Central memory CD8-positive, alpha-beta T cell (primary cell): ENCODE data around the gene PRSS38.

Experiments used
- ATAC-seq: fragments of 150-1000 bp; cut with Tn5 transposase; replicated peaks from 2 replicates; pipeline ENCODE4 v1.10.0; 2022; ENCODE audit warnings: mild to moderate bottlenecking, moderate FRiP score, moderate number of reproducible peaks; ENCODE audit not compliant: poor library complexity, severe bottlenecking; ENCODE audit errors: extremely low read depth
- DNase-seq, 2 donors: peaks; one replicate each; pipeline ENCODE4 v3.0.0; 2021; ENCODE audit warnings: low spot score in 2 of 2
- H3K27ac Mint-ChIP-seq: one replicate; pipeline ENCODE4 v1.8.0; 2022; ENCODE audit warnings: low read depth, mild to moderate bottlenecking, moderate library complexity, mixed read lengths
- H3K27me3 Mint-ChIP-seq: one replicate; pipeline ENCODE4 v1.8.0; 2022; ENCODE audit warnings: mixed read lengths
- H3K36me3 Mint-ChIP-seq: one replicate; pipeline ENCODE4 v1.8.0; 2022; ENCODE audit warnings: mild to moderate bottlenecking, moderate library complexity, mixed read lengths; ENCODE audit not compliant: insufficient read depth
- H3K4me1 Mint-ChIP-seq: one replicate; pipeline ENCODE4 v1.8.0; 2022; ENCODE audit warnings: mixed read lengths
- H3K4me3 Mint-ChIP-seq: one replicate; pipeline ENCODE4 v1.8.0; 2022; ENCODE audit warnings: mild to moderate bottlenecking, moderate library complexity, mixed read lengths
- H3K9me3 Mint-ChIP-seq: one replicate; pipeline ENCODE4 v1.8.0; 2022; ENCODE audit warnings: mixed read lengths

PRSS38 gene

GRCh38 chr1:227889047-227889862 lies 73.8 kb downstream of the PRSS38 start:
- Mint-ChIP-seq H3K27ac (no peak overlapping the region), H3K4me1 (peaks cover 10% of the 10 kb centered on the region), H3K27me3 (no peaks in the 10 kb centered on the region), H3K9me3 (no peaks in the 10 kb centered on the region), H3K4me3 (no peak overlapping the region), H3K36me3 (peaks cover 3% of the 10 kb centered on the region)
- DNase-seq (peak in 1 of 2 donors; percentile 11), ATAC-seq (no peak)

- Mint-ChIP-seq H3K27ac (no peak overlapping the region), H3K36me3 (peaks cover 3% of the 10 kb centered on the region), H3K27me3 (no peaks in the 10 kb centered on the region), H3K4me3 (no peak overlapping the region), H3K9me3 (no peaks in the 10 kb centered on the region), H3K4me1 (peaks cover 10% of the 10 kb centered on the region)
- DNase-seq (no peak), ATAC-seq (no peak)
These were observed 74.5 kb downstream of the PRSS38 start for GRCh38 chr1:227889863-227890405.

DNA sequence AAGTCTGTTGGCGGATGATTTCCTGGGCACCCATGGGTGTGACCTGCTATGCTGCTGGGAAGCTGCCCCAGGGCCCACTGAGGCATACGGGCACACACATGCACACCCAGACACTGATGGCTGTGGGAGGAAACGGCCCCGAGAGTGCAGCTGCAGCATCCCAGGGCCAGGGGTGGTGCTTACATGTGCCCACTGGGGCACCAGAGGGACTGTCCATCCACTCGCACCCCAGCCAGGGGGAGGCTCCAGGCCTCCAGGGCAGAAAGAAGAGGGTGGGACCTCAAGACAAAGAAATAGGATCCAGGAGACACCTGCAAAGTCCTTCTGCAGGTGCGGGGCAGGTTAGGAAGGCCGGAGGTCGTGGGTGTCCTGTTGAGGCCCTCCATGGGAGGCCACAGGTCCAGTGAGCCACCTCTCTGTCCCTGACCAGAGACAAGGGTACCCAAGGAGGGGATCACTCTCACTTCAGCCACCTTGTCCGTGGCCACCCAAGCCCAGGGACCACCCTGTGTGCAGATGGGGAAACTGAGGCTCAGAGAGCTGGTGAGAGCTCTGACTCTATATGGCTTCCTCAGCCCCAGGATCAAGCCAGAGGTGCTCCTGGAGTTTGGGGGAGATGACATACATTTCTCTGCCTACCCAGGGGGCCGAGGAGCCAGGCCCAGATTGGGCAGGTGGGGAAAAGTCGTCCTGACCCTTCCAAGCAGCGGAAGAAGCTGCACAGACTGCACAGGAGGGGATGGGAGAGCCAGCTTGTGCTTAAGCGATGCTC lies 75.2 kb downstream of the PRSS38 start:
- Mint-ChIP-seq H3K27ac (no peak overlapping the region), H3K4me3 (no peak overlapping the region), H3K4me1 (peaks cover 4% of the 10 kb centered on the region), H3K36me3 (peaks cover 3% of the 10 kb centered on the region), H3K27me3 (no peaks in the 10 kb centered on the region), H3K9me3 (no peaks in the 10 kb centered on the region)
- ATAC-seq (no peak), DNase-seq (no peak)

- ATAC-seq (no peak), DNase-seq (peak in 1 of 2 donors; percentile 7)
- Mint-ChIP-seq H3K27ac (no peak overlapping the region), H3K36me3 (peaks cover 3% of the 10 kb centered on the region), H3K9me3 (no peaks in the 10 kb centered on the region), H3K4me3 (no peak overlapping the region), H3K27me3 (no peaks in the 10 kb centered on the region), H3K4me1 (no peaks in the 10 kb centered on the region)
These were observed 75.9 kb downstream of the PRSS38 start for GRCh38 chr1:227891223-227891954.

GRCh38 chr1:227891955-227892488 lies 76.5 kb downstream of the PRSS38 start:
- peaks cover 3% of the 10 kb centered on the region for H3K36me3 Mint-ChIP-seq
- no peak overlapping the region for H3K4me3 Mint-ChIP-seq
- no peaks in the 10 kb centered on the region for H3K4me1 Mint-ChIP-seq
- no peak overlapping the region for H3K27ac Mint-ChIP-seq
- H3K27me3 Mint-ChIP-seq = no peaks in the 10 kb centered on the region
- DNase-seq (no peak), ATAC-seq (no peak)
- H3K9me3 Mint-ChIP-seq = no peaks in the 10 kb centered on the region

GRCh38 chr1:227892489-227893299 lies 77.2 kb downstream of the PRSS38 start:
- no peak for ATAC-seq
- H3K4me1 Mint-ChIP-seq = no peaks in the 10 kb centered on the region
- H3K9me3 Mint-ChIP-seq = no peaks in the 10 kb centered on the region
- H3K27ac Mint-ChIP-seq = no peak overlapping the region
- no peak for DNase-seq
- no peaks in the 10 kb centered on the region for H3K27me3 Mint-ChIP-seq
- no peak overlapping the region for H3K4me3 Mint-ChIP-seq
- H3K36me3 Mint-ChIP-seq = peaks cover 3% of the 10 kb centered on the region

- Mint-ChIP-seq H3K36me3 (no peaks in the 10 kb centered on the region), H3K4me1 (peaks cover 3% of the 10 kb centered on the region), H3K27me3 (no peaks in the 10 kb centered on the region), H3K4me3 (no peak overlapping the region), H3K27ac (no peak overlapping the region), H3K9me3 (no peaks in the 10 kb centered on the region)
- DNase-seq (peak in 1 of 2 donors; percentile 7), ATAC-seq (no peak)
These were observed 77.9 kb downstream of the PRSS38 start for GRCh38 chr1:227893300-227893948.

GRCh38 chr1:227893949-227894721 lies 78.7 kb downstream of the PRSS38 start:
- no peak overlapping the region for H3K27ac Mint-ChIP-seq
- DNase-seq (peak in 1 of 2 donors; percentile 8), ATAC-seq (no peak)
- peaks cover 9% of the 10 kb centered on the region for H3K4me1 Mint-ChIP-seq
- no peaks in the 10 kb centered on the region for H3K27me3 Mint-ChIP-seq
- no peaks in the 10 kb centered on the region for H3K9me3 Mint-ChIP-seq
- no peaks in the 10 kb centered on the region for H3K36me3 Mint-ChIP-seq
- H3K4me3 Mint-ChIP-seq = no peak overlapping the region

DNA sequence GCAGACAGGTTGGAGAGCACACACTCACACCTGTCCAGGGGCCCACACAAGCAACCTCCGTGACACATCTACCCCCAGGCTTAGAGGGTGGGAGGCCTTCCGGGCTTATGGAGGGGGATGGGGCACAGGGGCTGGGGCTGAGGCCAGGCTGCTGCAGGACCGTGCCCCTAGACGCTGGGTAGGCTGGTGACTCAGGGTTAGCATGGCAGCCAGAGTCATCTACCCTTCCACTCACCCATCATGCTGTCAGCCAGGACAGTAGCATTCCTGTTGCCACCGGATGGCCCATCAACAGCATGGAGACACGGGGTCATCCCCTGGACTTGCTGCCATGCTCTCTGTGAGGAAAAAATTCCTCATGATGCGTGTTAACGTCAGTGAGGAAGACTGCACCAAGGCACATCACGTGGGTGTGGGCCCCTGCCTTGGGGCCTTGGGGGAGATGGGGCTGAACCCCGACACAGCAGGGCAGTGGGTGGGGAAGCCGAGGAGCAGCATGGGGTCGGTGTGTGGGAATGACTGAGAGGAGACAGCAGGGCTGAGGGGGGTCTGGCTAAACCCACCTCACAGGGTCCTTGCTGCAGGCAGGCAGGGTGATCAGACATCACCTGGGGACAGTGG lies 79.5 kb downstream of the PRSS38 start:
- Mint-ChIP-seq H3K27me3 (no peaks in the 10 kb centered on the region), H3K4me1 (peaks cover 9% of the 10 kb centered on the region), H3K9me3 (no peaks in the 10 kb centered on the region), H3K4me3 (no peak overlapping the region), H3K27ac (no peak overlapping the region), H3K36me3 (no peaks in the 10 kb centered on the region)
- ATAC-seq = no peak
- DNase-seq = no peak
